PC-9 (cell line): Measurements from ENCODE around the gene ARMC9.

ENCODE experiments used
- EZH2 ChIP-seq: fragments of 200-600 bp; sonication (generic); IDR thresholded peaks from 2 replicates; pipeline ENCODE4 v1.8.0; 2017; ENCODE audit warnings: antibody characterized with exemption, low read depth
- TF ChIP-seq, protein P1 (sequence below): fragments of 200-600 bp; sonication (generic); conservative IDR thresholded peaks from 2 replicates; pipeline ENCODE4 v1.6.1; 2017; ENCODE audit warnings: mixed run types, antibody characterized with exemption, mild to moderate bottlenecking, moderate library complexity

DNA sequence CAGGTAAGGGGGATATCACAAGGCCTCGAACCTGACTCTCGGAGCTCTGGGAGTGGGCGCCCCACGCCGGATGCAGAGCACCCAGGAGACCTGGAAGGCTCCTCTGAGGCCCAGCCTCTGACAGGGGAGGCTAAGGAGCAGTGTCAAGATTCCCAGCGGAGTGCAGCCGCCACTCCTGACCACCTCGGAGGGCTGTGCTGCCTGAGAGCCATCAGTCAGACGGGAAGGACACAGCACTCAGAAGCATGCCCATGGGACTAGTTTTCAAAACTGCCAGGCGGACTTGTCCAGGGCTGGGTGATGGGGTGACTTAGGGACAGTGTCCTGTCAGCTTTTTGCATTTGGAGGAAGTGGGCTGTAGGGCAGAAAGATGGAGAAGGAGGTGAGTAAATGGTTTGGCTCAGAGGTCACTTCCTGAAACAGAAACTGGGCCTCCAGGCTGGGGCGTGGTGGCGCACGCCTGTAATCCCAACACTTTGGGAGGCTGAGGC lies 162.5 kb downstream of the ARMC9 start:
- TF ChIP-seq, protein P1, sequence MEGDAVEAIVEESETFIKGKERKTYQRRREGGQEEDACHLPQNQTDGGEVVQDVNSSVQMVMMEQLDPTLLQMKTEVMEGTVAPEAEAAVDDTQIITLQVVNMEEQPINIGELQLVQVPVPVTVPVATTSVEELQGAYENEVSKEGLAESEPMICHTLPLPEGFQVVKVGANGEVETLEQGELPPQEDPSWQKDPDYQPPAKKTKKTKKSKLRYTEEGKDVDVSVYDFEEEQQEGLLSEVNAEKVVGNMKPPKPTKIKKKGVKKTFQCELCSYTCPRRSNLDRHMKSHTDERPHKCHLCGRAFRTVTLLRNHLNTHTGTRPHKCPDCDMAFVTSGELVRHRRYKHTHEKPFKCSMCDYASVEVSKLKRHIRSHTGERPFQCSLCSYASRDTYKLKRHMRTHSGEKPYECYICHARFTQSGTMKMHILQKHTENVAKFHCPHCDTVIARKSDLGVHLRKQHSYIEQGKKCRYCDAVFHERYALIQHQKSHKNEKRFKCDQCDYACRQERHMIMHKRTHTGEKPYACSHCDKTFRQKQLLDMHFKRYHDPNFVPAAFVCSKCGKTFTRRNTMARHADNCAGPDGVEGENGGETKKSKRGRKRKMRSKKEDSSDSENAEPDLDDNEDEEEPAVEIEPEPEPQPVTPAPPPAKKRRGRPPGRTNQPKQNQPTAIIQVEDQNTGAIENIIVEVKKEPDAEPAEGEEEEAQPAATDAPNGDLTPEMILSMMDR = no peak
- TF ChIP-seq EZH2 = no peak
